K562 (cell line): ENCODE data around the gene PRSS56.

ENCODE experiments used
- CAMTA2 ChIP-seq: fragments of 250-450 bp; sonication (Bioruptor Pico); conservative IDR thresholded peaks from 2 replicates; pipeline ENCODE4 v1.5.1; 2022
- CBX8 ChIP-seq: fragments of 200-600 bp; sonication (generic); IDR thresholded peaks from 2 replicates; pipeline ENCODE4 v1.6.1; 2012; ENCODE audit warnings: borderline replicate concordance, mixed run types, low read depth, mild to moderate bottlenecking, moderate library complexity, mixed read lengths, low read length, control low read depth, inconsistent platforms; ENCODE audit not compliant: poor library complexity, severe bottlenecking; ENCODE audit errors: extremely low read depth
- CC2D1A ChIP-seq: fragments of 450-650 bp; IDR thresholded peaks from 2 replicates; pipeline ENCODE4 v1.6.1; 2017; ENCODE audit warnings: mild to moderate bottlenecking
- CTCF ChIP-seq, 3 experiments: IDR thresholded peaks in 2 of 3; conservative IDR thresholded peaks in 1 of 3; 2 replicates each; pipeline ENCODE4 v1.5.1; 2011 to 2012; ENCODE audit warnings: low read length in 3 of 3, mild to moderate bottlenecking in 3 of 3, control low read depth in 2 of 3, improper control_type of control experiment in 1 of 3, inconsistent platforms in 1 of 3, low read depth in 1 of 3, mixed read lengths in 1 of 3, moderate library complexity in 1 of 3; ENCODE audit not compliant: insufficient read depth in 2 of 3
- EZH2 ChIP-seq: IDR thresholded peaks from 2 replicates; pipeline ENCODE4 v1.6.1; 2012; ENCODE audit warnings: low read depth, mild to moderate bottlenecking, inconsistent platforms, low read length, borderline replicate concordance
- GATAD2B ChIP-seq: fragments of 450-650 bp; IDR thresholded peaks from 2 replicates; pipeline ENCODE4 v1.6.1; 2017; ENCODE audit warnings: mild to moderate bottlenecking, borderline replicate concordance
- KAT2B ChIP-seq: IDR thresholded peaks from one replicate; pipeline ENCODE4 v1.6.1; 2012; ENCODE audit warnings: low read depth, mild to moderate bottlenecking, control low read depth, inconsistent platforms, low read length, moderate library complexity
- MAFK ChIP-seq: IDR thresholded peaks from 2 replicates; pipeline ENCODE4 v1.6.1; 2011; ENCODE audit warnings: low read length, improper control_type of control experiment
- NFXL1 ChIP-seq: fragments of 450-650 bp; formaldehyde crosslinking; IDR thresholded peaks from 2 replicates; pipeline ENCODE4 v1.4.0; 2021; ENCODE audit warnings: mild to moderate bottlenecking
- POLR2A ChIP-seq: fragments of 450-650 bp; conservative IDR thresholded peaks from 2 replicates; pipeline ENCODE4 v1.6.1; 2016
- POLR2AphosphoS5 ChIP-seq: IDR thresholded peaks from 2 replicates; pipeline ENCODE4 v1.6.1; 2011; ENCODE audit warnings: mild to moderate bottlenecking, low read depth, low read length, moderate library complexity; ENCODE audit not compliant: control insufficient read depth, insufficient read depth
- RBM22 ChIP-seq: fragments of 200-400 bp; formaldehyde crosslinking; IDR thresholded peaks from 2 replicates; pipeline ENCODE4 v1.6.1; 2018; ENCODE audit warnings: low read length, low read depth; ENCODE audit not compliant: poor library complexity, severe bottlenecking
- SP1 ChIP-seq: sonication (generic); formaldehyde crosslinking; IDR thresholded peaks from 2 replicates; pipeline ENCODE4 v1.8.1; 2022; ENCODE audit warnings: mild to moderate bottlenecking, missing genetic modification reagents
- ZC3H11A ChIP-seq: IDR thresholded peaks from 2 replicates; pipeline ENCODE4 v1.6.1; 2012; ENCODE audit warnings: low read depth, low read length, improper control_type of control experiment

DNA sequence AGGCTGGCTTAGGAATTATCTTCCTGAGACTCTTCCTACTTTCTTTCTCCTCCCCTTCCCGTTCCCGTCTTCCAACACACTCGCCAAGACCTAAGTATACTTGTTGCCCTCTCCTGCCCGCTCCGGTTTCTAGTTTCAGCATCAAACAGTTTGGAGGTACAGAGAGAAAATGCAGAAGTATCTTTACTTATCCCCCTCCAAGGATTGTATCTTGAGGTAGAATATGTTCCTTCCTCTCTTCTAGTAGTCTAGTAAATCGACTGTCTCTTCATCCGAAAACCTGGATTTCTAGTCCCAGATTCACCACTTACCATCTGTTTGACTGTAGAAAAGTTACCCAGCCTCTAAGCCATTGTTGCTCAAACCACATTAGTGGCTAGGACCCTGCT is 31.1 kb downstream of the PRSS56 start:
- no peak for TF ChIP-seq SP1 (CRISPR knock-in tag)
- no peak for TF ChIP-seq POLR2A
- TF ChIP-seq KAT2B, result no peak
- no peak for TF ChIP-seq CC2D1A
- no peak for TF ChIP-seq MAFK
- no peak for TF ChIP-seq CTCF (IDR thresholded peaks at IDR 0.05 in 2 of 3, conservative IDR thresholded peaks at IDR 0.05 in 1 of 3; ENCODE audit: insufficient read depth in 2 of 3, low read depth in 1 of 3, low read length in 3 of 3)
- TF ChIP-seq POLR2AphosphoS5, result no peak
- TF ChIP-seq NFXL1 (CRISPR knock-in tag), result no peak
- no peak for TF ChIP-seq CAMTA2 (CRISPR knock-in tag)
- no peak for TF ChIP-seq EZH2
- TF ChIP-seq GATAD2B, result no peak
- no peak for TF ChIP-seq RBM22
- no peak for TF ChIP-seq CBX8
- no peak for TF ChIP-seq ZC3H11A
